Nephron progenitor cell (in vitro differentiated cells): ENCODE results near the gene PAPSS1.

Source experiments
- DNase-seq: peaks from one replicate; pipeline ENCODE4 v3.0.0; 2021
- H3K27ac Mint-ChIP-seq: 2 replicates; pipeline ENCODE4 v1.8.0; 2021; ENCODE audit warnings: mild to moderate bottlenecking, moderate library complexity, mixed read lengths
- H3K27me3 Mint-ChIP-seq: 2 replicates; pipeline ENCODE4 v1.8.0; 2021; ENCODE audit warnings: mild to moderate bottlenecking, low read depth, mixed read lengths; ENCODE audit not compliant: poor library complexity
- H3K36me3 Mint-ChIP-seq: 2 replicates; pipeline ENCODE4 v1.8.0; 2021; ENCODE audit warnings: low read depth, mixed read lengths
- H3K4me1 Mint-ChIP-seq: 2 replicates; pipeline ENCODE4 v1.8.0; 2021; ENCODE audit warnings: mixed read lengths
- H3K4me3 Mint-ChIP-seq: 2 replicates; pipeline ENCODE4 v1.8.0; 2021; ENCODE audit warnings: mild to moderate bottlenecking, moderate library complexity, mixed read lengths
- H3K9me3 Mint-ChIP-seq: 2 replicates; pipeline ENCODE4 v1.8.0; 2021; ENCODE audit warnings: mild to moderate bottlenecking, moderate library complexity, mixed read lengths
- TF ChIP-seq, protein P1 (sequence below): fragments of 200-600 bp; sonication (generic); IDR thresholded peaks from 2 replicates; pipeline ENCODE4 v1.5.0; 2021; ENCODE audit warnings: antibody characterized with exemption

The PAPSS1 gene

DNA sequence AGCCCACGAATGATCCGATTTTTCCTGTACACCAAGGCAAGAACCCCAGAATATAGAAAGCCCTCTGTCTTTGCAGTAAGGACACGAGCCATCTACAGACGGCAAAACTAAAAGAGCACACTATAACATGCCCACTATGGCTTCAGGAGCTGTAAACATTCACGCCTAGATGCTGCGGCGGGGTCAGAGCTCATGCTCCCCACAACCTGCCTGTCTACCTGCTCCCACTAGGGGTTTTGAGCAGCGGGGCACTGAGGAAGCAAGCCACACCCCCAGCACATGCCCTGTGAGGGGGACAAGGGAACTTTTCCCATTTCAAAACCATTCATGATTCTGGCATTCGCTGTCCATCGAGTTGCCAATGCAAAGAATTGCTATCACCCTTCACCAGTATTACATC, 144.8 kb downstream of the PAPSS1 start:
- no peaks in the 10 kb centered on the region for H3K36me3 Mint-ChIP-seq

DNA sequence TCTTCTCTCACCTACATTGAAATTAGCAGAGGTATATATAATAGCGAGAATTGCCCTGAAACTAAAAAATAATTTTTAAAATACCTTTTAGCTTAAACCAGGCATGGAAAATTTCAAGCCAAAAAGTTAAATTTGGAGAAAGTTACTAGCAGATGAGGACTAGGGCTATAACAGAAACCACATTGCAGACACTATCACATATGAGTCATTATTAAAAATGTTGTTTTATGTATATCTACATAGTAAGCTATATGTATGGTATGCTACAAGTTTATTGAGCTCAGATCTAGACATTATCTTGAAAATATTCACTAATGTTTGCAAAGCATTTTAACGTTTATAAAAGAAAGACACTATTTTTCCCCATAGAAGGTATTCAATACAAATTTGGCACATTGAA, 147.8 kb downstream of the PAPSS1 start:
- Mint-ChIP-seq H3K36me3 (no peaks in the 10 kb centered on the region), H3K27me3 (peaks cover 2% of the 10 kb centered on the region)
- DNase-seq = no peak

More for the DNA sequence above, 144.8 kb downstream of the PAPSS1 start:
- no peaks in the 10 kb centered on the region for H3K4me1 Mint-ChIP-seq
- peaks cover 5% of the 10 kb centered on the region for H3K27me3 Mint-ChIP-seq
- TF ChIP-seq, protein P1, sequence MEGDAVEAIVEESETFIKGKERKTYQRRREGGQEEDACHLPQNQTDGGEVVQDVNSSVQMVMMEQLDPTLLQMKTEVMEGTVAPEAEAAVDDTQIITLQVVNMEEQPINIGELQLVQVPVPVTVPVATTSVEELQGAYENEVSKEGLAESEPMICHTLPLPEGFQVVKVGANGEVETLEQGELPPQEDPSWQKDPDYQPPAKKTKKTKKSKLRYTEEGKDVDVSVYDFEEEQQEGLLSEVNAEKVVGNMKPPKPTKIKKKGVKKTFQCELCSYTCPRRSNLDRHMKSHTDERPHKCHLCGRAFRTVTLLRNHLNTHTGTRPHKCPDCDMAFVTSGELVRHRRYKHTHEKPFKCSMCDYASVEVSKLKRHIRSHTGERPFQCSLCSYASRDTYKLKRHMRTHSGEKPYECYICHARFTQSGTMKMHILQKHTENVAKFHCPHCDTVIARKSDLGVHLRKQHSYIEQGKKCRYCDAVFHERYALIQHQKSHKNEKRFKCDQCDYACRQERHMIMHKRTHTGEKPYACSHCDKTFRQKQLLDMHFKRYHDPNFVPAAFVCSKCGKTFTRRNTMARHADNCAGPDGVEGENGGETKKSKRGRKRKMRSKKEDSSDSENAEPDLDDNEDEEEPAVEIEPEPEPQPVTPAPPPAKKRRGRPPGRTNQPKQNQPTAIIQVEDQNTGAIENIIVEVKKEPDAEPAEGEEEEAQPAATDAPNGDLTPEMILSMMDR = no peak
- no peaks in the 10 kb centered on the region for H3K9me3 Mint-ChIP-seq
- no peak overlapping the region for H3K27ac Mint-ChIP-seq
- no peak for DNase-seq
- H3K4me3 Mint-ChIP-seq = no peak overlapping the region

DNA sequence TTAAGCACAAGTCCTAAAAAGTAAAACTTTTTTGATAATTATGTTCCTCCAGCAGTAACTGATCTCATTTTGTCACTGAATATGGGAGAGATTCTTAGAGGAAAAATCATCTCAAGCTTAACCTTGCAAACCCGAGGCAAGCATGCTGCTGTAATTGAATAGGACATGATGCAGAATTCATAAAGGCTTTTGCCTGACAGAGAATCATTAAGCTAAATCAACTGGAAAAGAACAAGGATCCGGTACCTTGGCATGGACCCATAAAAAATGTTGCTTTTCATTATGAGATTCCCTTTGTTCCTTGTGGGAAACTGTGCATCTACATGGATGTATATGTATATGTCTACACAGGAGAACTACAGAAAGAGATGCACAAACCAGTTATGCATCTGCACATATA, 149.1 kb downstream of the PAPSS1 start:
- TF ChIP-seq, protein P1 = no peak
- Mint-ChIP-seq H3K27ac (no peak overlapping the region), H3K4me1 (no peaks in the 10 kb centered on the region)

More for the DNA sequence above, 147.8 kb downstream of the PAPSS1 start:
- H3K4me1 Mint-ChIP-seq = no peaks in the 10 kb centered on the region
- H3K9me3 Mint-ChIP-seq = peaks cover 18% of the 10 kb centered on the region
- no peak overlapping the region for H3K27ac Mint-ChIP-seq
- H3K4me3 Mint-ChIP-seq = no peak overlapping the region
- TF ChIP-seq, protein P1 = no peak

DNA sequence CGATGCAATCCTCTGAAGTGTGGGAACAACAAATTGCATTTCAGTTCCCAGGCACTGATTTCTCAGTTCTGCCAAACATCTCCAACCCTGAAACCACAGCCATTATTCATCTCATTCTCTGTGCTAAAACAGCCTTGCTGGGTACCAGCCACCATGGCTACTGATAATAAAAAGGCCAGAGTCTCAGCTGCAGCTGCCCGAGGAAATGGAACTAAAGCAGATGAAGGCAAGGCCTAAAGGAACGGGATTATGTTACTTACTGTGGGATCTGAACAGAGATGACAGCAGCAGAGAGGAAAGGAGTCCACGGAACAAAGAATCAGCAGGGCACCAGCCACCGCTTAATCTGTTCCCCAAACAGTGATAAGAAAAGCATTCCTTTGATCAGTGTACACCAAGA, 155.7 kb downstream of the PAPSS1 start:
- H3K36me3 Mint-ChIP-seq = no peaks in the 10 kb centered on the region
- TF ChIP-seq, protein P1 = no peak
- no peak overlapping the region for H3K27ac Mint-ChIP-seq
- DNase-seq = no peak
- peaks cover 10% of the 10 kb centered on the region for H3K4me1 Mint-ChIP-seq
- H3K4me3 Mint-ChIP-seq = no peak overlapping the region
- no peaks in the 10 kb centered on the region for H3K27me3 Mint-ChIP-seq
- peaks cover 37% of the 10 kb centered on the region for H3K9me3 Mint-ChIP-seq

More for the DNA sequence above, 149.1 kb downstream of the PAPSS1 start:
- H3K27me3 Mint-ChIP-seq = peaks cover 2% of the 10 kb centered on the region
- H3K9me3 Mint-ChIP-seq = peaks cover 19% of the 10 kb centered on the region
- H3K36me3 Mint-ChIP-seq = no peaks in the 10 kb centered on the region
- no peak for DNase-seq
- H3K4me3 Mint-ChIP-seq = no peak overlapping the region
